ENCODE data around the gene IVD.

- no peak for TF ChIP-seq CTCF (conservative IDR thresholded peaks at IDR 0.05; ENCODE audit: low read depth, low read length)
- TF ChIP-seq EZH2 (IDR thresholded peaks at IDR 0.05; ENCODE audit: borderline replicate concordance, low read depth, low read length, poor library complexity, severe bottlenecking), result no peak
Measured at GRCh38 chr15:40409366-40409765, 3.8 kb downstream of the IVD start.
